HG03025 (cell line): Measurements from ENCODE around the gene RRP8.
A peak's percentile ranks its signal among the peaks of the same experiment; 100 is the strongest.

Experiments used
- ATAC-seq: cut with Tn5 transposase; IDR thresholded peaks from one replicate; pipeline ENCODE4 v1.9.1; 2021; ENCODE audit warnings: mild to moderate bottlenecking, moderate library complexity; ENCODE audit not compliant: unreplicated experiment, low FRiP score

Gene RRP8

DNA sequence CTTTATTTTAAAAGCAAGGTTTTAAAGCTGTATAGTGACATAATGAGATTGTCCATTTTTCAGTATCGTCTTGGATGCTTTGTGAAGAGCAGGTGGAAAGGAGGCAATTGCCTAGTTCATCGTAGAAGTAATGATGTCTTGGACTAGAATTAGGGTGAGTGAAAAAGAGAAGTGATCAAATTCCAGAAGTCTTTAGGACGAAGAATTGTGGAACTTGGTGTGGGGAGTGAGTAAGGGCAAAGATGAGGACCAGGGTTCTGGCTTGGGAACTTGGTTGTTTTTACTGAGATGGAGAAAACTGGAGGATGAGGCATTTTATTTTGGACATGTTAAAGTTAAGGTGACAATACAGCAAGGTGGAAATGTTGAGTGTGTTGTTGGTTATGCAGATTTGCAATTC is 1.4 kb upstream of the RRP8 start:
- ATAC-seq: no peak

DNA sequence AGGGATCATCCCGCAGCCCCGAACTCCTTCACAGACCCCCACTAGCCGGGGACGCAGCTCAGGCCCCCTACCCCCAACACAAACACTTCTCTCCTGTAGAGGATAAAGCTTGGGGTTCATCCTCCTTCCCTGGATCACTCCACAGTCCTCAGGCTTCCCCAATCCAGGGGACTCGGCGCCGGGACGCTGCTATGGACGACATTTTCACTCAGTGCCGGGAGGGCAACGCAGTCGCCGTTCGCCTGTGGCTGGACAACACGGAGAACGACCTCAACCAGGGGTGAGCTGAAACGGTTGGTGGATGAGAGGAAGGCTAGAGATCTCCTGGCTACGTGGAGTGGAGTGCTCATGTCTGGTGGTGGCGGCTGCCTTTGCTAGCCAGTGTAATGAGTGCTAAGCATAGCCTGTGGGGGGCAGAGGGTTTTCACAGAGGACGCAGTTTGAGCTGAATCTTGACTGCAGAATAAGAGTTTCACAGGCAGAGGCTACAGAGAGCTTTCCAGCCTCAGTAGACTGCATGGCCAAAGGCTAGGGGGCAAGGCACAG is 738 bp upstream of the RRP8 start:
- ATAC-seq: peak; percentile 34

DNA sequence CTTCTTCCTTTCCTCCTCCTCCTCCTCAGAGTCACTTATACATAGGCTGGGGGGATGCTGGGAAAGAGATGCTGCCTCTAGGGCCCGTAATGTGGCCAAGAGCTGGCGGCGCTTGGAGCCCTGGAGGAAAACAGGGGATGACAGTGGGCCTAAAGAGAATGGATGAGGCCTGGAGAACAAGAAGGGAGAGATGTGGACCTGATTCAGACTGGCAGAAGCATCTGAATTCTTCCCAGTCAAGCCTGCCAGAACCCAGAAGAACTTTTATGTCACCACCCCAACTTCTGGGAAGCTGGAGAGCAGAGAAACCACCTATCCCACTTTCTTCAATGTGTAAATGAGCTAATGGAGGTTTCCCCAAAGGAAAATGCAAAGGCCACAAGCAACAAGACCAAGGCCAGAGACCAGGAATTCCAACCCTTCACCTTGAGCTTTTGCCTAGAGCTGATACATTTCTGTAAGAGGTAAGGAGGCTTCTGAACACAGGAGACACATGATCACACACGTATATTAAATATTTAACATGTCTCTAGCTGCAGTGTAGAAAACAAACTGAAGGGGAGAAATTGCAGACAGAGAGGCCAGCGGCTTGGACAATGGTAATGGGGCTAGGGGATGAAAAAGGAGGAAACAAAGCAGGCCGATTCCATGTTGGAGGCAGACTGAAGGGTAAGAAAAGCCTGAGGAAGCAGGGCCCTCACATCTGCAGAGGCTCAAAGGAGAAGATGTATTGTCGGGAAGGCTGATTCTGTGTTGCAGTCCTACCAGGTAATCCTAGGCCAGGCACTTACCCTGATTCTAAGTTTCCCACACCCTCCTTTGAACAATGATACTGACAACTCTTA is 1.1 kb downstream of the RRP8 start:
- ATAC-seq: no peak

GRCh38 chr11:6601041-6601461 is 2.4 kb downstream of the RRP8 start:
- ATAC-seq: no peak

- no peak for ATAC-seq
Observed at GRCh38 chr11:6599881-6600390, 3.5 kb downstream of the RRP8 start.

- ATAC-seq: no peak
Observed at GRCh38 chr11:6599449-6599848, 4.0 kb downstream of the RRP8 start.

GRCh38 chr11:6598555-6598954 is 4.9 kb downstream of the RRP8 start:
- no peak for ATAC-seq

- ATAC-seq: no peak
Observed at GRCh38 chr11:6596239-6596877, 7.1 kb downstream of the RRP8 start.

GRCh38 chr11:6594142-6594768 is 9.2 kb downstream of the RRP8 start:
- ATAC-seq: no peak

DNA sequence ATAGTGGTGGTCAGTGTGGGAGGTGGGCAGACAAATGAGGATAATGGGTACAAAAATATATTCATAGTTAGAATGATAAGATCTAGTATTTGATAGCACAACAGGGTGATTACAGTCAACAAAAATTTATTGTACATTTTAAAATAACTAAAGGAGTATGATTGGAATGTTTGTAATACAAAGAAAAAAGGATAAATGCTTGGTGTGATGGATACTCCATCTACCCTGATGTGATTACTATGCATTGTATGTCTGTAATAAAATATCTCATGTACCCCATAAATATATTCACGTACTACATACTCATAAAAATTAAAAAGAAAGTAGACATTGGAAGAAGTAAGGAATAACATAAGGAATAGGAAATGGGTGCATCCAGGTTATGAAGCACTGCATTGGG is 15.4 kb downstream of the RRP8 start:
- no peak for ATAC-seq

- no peak for ATAC-seq
Observed at GRCh38 chr11:6587360-6587953, 16.0 kb downstream of the RRP8 start.

DNA sequence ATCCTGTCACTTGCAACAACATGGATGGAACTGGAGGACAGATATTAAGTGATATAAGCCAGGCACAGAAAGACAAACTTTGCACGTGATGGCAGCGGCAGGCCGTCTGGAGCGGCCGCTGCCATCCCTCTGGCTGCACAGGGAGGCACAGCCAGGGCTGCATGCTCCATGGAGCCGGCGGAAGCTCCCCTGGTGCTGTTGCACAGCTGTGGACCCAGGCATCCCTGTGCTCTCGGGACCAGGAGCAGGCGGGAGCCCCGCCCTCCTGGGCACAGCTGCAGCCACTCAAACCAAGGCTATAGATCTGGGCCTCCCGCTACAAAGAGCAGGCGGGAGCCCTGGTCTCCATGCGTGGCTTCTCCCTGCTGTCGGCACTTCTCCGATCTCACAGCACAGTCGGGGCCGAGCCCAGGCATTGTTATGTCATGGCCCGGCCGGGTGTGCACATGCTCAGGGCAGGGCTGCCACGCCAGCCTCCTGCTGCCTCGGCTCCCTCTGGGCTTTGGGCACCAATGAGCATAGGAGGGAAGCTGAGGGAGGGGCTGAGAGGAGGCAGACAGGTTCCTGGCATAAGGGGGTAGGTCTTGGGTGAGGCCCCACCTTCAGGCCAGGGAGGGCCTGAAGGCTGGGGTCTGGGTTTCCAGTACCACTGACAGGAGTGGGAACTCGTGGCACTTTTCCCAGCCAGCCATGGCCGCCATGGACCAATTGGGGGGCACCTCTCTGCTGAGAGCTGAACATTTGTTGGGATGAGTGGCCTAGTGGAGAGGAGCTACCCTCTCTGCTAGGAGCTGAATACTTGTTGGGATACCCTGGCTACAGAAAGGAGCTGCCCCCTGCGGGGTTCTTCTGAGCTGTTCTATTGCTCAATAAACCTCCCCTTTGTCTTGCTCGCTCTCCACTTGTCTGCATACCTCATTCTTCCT is 16.7 kb downstream of the RRP8 start:
- ATAC-seq: no peak

- no peak for ATAC-seq
Observed at GRCh38 chr11:6584528-6584927, 18.9 kb downstream of the RRP8 start.

DNA sequence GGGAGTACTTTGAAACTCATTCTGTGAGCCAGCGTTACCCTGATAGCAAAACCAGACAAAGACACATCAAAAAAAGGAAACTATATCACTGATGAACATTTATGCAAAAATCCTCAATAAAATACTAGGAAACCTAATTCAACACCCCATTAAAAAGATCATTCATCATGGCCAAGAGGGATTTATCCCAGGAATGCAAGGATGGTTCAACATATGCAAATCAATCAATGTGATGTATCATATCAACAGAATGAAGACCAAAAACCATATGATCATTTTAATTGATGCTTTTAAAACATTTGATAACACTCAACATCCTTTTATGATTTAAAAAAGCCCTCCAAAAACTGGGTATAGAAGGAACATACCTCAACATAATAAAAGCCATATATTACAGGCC is 19.8 kb downstream of the RRP8 start:
- no peak for ATAC-seq

DNA sequence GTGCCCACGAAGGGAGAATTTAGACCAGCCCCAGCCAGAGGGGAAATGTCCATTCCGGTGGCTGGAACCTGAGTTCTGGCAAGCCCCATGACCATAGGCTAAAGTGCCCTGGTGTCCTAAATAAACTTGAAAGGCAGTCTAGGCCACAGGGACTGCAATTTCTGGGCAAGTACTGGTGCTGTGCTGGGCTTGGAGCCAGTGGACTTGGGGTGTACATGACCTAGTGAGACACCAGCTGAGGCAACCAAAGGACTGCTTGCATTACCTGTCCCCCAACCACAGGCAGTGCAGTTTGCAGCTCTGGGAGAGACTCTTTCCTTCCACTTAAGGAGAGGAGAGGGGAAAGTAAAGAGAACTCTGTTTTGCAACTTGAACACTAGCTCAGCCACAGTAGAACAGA is 23.7 kb downstream of the RRP8 start:
- no peak for ATAC-seq

GRCh38 chr11:6578134-6578533 is 25.3 kb downstream of the RRP8 start:
- no peak for ATAC-seq

DNA sequence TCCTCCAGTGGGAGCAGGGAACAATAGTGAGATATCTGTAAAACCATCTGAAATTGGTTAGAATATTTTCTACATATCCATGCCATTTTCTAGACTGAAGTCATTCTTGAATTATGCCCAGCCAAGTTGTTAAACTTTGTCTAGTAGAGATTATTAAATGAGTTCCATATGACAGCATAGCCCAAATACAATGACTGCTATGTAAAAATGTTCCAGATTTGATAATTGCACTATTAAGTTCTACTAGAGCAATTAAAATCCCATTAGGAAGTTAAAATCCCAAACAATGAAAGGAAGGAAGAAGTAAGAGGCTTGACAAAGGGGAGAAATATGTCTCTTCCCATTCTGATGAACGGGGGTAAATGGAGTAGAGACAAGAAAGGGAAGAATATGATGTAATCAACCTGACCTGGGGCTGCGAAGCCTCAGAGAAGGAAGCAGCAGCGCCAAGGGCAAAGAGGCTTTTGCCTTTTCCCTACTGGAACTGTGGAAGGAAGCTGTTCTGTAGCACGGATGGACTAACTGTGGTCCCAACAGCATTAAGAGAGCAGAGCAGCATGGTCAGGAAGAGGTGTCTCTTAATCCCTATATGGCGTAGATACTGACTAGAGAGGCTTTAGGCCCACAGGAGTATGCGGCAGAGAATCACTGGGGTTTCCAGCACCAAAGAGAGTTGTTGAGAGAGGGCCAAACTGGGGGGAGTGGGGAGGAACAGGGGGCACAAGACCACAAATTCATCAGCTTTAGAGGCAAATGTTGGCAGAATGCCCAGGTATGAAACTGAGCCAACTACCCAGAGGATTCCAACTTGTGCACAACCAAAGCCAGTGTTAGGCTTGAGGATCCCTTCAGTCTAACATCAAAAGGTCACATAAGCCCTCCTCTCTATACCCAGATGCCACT is 26.7 kb downstream of the RRP8 start:
- ATAC-seq: no peak

DNA sequence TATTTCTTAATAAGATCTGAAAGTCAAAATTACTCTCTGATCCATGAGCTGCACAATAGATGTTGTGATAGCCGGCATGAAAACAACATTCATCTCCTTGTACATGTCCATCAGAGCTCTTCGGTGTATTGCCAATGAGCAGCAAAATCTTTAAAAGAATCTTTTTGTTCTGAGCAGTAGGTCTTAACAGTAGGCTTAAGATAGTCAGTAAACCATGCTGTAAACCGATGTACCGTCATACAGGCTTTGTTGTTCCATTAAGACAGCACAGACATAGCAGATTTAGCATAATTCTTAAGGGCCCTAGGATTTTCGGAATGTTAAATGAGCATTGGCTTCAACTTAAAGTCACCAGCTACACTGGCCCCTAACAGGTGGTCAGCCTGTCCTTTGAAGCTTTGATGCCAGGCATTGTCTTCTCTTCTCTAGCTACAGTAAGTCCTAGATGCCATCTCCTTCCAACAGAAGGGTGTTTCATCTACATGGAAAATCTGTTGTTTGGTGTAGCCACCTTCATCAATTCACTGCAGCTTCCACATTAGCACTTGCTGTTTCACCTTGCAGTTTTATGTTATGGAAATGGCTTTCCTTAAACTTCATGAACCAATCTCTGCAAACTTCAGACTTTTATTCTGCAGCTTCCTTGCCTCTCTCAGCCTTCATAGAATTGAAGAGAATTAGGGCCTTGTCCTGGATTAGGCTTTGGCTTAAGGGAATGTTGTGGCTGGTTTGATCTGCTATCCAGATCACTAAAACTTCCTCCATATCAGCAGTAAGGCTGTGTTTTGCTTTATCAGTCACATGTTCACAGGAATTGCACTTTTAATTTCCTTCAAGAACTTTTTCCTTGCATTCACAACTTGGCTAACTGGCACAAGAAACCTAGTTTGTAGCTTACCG is 28.4 kb downstream of the RRP8 start:
- ATAC-seq: no peak
